Stimulated activated CD8-positive, alpha-beta memory T cell treated with anti-CD3 and anti-CD28 coated beads, Interleukin-4, amount 100 ng/mL, for 1 hour (primary cell): ENCODE measurements around the gene ATP8B3.
A peak's percentile ranks its signal among the peaks of the same experiment; 100 is the strongest.
"Not testable (repeated sequence)": the region's sequence is repeated elsewhere in the genome, so short reads cannot be mapped to it uniquely, and the experiment has no call there.

ENCODE experiments used
- DNase-seq, 2 donors: peaks; one replicate each; pipeline ENCODE4 v3.0.0-alpha.2; 2020; ENCODE audit warnings: low read depth in 2 of 2, low spot score in 1 of 2

ATP8B3 gene

DNA sequence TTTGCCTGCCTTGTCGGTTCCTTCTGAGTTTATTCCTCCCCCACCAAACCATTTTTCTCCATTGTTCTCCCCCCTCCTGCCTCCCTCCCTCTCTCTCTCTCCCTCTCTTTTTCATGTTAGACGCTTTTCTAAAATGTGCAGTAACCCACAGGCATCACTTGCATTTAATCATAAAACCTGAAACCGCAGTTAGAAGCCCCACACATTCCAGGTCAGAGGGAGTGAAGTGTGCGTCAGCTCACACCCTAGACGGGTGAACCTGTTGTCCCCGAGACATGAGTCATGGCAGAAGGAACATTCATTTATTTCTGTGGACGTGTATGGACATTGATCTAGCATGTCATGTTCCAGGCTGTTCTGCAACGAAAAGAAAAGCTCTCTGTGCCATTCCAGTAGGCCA is 38.9 kb downstream of the ATP8B3 start:
- no peak for DNase-seq

DNA sequence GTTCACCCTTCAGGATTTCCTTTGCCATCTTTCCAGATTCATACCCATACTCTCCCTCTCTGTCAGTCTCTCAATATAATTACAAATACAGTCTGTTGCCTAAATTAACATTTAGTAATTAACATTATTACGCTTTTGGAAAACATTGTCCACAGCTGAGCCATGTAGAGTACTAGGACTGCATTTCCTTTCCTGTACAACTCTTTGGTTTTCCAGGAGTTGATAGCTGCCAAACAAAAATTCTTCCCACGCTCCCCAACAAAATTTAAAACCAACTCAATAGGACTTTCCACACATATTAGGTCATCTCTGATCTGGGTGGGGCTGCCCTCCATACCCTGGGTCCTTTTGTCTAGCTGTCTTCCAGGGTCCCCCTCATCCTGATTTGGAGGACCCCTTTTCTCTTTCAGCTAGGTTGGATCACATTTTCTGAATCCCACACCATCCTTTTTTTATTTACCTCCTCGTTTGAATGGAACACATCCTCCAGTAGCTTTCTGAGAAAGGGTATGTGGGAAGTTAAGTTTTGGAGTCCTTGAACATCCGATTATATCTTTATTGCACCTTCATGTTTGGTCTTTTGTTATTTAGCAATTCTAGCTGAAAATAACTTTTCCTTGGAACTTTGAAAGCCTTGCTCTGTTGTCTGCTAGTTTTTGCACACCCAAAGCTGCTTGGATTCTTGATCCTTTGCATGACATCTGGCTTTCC is 41.1 kb downstream of the ATP8B3 start:
- no peak for DNase-seq

GRCh38 chr19:1769645-1769985 is 42.5 kb downstream of the ATP8B3 start:
- no peak for DNase-seq

GRCh38 chr19:1768918-1769644 is 43.0 kb downstream of the ATP8B3 start:
- no peak for DNase-seq

GRCh38 chr19:1768248-1768647 is 43.8 kb downstream of the ATP8B3 start:
- no peak for DNase-seq

GRCh38 chr19:1767464-1767933 is 44.6 kb downstream of the ATP8B3 start:
- peak; percentile 33 to 38 for DNase-seq

DNA sequence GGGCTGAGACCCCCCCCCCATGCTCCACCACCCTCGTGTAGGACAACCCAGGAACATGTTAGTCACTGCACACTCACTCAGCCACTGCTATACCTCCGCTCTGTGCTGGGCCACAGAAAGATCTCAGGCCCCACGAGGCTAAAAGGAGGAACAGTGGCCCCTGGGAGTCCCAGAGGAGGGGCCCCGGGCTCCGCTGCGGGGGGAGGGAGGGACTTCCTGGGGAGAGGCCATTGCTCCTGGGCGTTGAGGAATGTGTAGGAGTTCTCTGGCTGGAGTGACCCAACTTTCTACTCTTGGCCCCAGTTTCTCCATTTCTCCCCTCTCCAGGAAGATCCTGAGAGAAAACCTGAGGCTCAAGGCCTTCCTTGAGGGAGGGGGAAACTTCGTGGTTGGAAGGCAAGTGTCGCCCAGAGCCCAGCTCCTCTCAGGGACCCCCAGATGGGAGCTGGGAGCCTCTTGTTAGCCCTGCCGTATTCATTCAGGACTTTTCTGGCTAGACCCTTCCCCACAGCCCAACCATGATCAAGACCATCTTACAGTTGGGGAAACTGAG is 45.2 kb downstream of the ATP8B3 start:
- no peak for DNase-seq

GRCh38 chr19:1765904-1766799 is 45.9 kb downstream of the ATP8B3 start:
- no peak for DNase-seq

DNA sequence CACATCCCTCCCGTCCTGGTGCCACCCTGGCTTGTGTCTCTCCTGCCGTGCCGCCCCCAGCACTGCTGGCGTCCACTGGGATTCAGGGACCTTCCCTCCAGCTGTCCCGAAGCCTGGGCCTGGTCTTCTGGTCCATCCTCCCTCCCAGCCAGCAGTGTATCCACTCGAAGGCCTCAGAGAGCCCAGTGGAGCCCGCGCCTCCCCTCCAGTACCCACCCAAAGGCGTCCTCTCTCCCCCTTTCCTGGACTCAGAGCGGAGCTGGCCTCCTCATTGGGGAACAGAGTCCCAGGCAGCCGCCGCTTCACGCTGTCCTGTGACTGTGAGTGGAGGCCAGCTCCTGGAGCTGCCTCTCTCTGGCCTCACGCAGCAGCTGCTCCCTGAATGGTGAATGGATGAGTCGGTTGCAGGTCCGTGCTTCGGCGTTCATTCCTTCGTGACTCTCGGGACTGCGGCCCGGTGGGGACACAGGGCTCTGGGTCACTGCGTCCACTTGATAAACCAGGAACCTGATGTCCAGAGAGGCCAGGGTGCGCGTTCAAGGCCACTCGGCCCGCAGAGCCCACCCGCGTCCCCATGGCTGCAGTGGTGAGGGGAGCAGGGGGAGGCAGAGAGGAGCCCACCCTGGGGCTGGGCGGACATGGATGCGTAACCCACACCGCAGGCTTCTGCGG is 46.7 kb downstream of the ATP8B3 start:
- no peak for DNase-seq

- DNase-seq = no peak
Measured at GRCh38 chr19:1764729-1765128, 47.3 kb downstream of the ATP8B3 start.

GRCh38 chr19:1763648-1764639 is 48.1 kb downstream of the ATP8B3 start:
- no peak for DNase-seq

DNA sequence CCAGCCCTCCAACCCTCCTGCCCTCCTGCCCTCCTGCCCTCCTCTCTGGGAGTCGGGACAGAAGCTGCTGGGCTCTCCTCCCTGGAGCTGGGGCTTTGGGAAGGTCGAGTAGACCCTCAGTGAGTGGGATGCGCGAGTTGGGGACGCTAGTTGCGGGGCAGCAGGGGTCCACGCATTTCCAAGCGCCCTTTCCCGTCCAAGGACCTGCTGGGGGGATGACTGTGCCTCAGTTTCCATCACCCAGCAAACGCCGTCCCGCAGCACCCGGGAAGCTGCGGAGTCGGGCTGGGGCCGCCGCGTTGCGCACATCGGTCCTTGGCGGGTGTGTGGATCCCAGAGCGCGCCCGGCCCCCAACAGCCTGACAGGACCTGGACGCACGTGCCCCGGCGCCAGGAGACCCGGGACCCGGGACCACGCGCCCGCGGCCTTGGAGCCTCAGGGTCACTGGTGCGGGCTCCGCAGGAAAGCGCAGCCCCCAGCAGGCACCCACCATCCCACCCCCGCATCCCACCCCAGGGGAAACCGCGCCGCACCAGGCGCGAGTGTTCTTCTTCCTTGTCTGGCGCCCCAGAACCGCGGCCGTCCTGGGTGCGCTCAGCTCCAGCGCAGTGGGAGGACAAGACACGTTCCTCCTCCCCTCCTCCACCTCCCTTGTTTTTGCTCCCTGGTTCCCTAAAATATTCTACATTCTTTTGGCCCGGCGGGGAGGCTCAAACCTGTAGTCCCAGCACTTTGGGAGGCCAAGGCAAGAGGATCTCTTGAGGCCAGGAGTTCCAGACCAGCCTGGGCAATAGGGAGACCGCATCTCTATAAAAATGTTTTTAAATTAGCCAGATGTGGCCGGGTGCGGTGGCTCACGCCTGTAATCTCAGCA is 49.6 kb downstream of the ATP8B3 start:
- DNase-seq = no peak

DNA sequence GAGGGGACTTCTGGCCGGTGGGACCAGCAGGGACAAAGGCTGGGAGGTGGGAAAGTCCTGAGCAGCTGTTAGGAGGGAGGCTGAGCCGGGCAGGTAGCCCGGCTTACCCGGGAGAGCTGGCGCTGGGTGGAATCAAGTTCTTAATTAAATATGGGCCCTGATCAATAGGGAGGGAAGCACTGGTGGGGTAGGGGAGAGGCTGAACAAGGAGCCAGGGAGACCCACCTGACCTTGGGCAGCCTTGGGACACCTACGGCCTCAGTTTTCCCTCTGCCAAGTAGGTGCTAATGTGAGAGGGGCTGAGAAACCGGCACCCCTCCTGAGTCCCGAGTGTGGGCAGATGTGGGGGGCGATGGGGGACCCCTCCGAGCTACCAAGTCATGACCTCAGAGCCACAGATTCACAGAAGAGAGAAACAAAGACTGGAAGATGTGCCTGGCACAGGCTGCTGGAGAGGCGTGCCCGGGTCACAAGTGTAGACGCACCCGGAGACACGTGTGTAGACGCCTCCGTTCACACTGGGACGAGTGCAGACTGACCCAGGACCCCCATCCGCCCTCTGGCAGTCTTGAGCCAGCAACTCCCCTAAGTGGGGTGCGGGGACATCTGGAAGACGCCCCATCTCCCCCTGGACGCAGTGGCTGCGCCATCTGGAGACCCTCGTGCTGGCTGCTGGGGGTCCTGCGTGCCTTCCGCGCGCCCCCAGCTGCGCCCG is 50.4 kb downstream of the ATP8B3 start:
- DNase-seq = no peak

GRCh38 chr19:1760786-1761527 is 51.1 kb downstream of the ATP8B3 start:
- not testable (repeated sequence) for DNase-seq

- no peak for DNase-seq
Measured at GRCh38 chr19:1760020-1760419, 52.1 kb downstream of the ATP8B3 start.

DNA sequence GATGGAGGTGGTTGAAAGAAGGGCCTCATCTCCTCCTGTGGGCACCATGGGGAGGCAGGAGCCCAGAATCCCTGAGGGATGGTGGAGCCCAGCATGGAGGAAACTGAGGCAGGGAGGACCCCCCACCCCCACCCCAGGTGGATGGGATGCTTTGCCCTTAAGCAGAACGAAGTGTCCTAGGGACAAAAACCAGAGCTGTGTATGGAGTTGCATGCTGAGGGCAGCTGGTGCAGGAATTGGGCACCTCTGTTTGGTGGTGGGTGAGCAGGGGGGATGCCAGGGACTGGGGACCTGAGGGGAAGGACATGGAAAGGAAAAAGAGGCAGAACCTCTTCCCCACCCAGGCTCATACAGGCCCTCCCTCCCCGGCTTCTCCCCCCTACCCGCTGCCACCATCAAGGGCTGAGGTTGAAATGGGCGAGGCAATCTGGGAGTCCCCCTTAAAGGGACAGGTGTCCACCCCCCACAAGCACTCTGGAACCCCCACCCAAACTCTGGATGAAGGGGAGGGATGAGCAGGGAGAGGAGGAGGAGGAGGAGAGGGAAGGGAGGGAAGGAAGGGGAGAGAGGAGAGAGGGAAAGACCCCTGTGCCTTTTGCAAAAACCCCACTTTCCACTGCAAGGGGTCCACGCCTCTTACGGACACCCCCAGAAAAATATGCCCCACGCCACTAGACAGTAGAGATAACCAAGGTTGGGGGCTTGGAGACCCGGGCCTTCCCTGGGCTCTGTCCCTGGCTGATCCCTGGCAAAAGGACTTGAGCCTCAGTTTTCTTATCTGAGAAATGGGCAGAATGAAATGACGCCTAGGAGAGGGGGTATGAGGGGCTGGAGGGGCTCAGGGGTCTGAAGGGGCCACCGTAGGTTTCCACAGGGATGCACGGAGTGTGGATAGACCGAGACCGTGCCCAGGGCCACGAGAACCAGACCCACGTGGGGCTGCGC is 52.8 kb downstream of the ATP8B3 start:
- DNase-seq = no peak
